GM12892 (cell line): ENCODE results near the gene MALRD1.

Experiments
- POLR2A ChIP-seq: IDR thresholded peaks from 2 replicates; pipeline ENCODE4 v1.6.1; 2011; ENCODE audit warnings: low read depth, low read length, control low read depth
- POLR2AphosphoS5 ChIP-seq: IDR thresholded peaks from 2 replicates; pipeline ENCODE4 v1.6.1; 2011; ENCODE audit warnings: low read depth, low read length, control low read depth

DNA sequence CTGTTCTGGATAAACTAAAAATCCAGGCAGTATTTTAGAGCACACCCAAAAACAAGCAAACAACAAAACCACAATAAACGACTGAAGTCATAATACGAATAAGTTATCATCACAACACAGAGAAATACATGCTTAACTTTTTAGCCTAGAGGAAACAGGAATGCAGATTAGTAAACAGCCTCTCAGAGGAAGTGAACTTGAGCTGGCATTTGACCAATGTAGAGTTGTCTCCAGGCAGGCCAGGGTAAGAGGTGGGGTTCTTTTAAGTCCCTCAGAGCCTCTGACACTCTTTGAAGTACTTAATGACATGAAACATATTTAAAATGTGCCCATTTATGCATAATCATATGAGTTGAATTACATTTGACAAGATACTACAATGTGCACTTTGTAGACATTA is 724.4 kb downstream of the MALRD1 start:
- TF ChIP-seq POLR2A (no peak), POLR2AphosphoS5 (no peak)
